Activated T-helper 9 cell treated with anti-CD3 and anti-CD28 coated beads, Interleukin-2, amount 50 U/mL, for 16 hours (primary cell): ENCODE data around the gene ANKRD11.

ENCODE experiments used
- DNase-seq: peaks from one replicate; pipeline ENCODE4 v3.0.0-alpha.2; 2020; ENCODE audit warnings: low read depth

ANKRD11 gene

DNA sequence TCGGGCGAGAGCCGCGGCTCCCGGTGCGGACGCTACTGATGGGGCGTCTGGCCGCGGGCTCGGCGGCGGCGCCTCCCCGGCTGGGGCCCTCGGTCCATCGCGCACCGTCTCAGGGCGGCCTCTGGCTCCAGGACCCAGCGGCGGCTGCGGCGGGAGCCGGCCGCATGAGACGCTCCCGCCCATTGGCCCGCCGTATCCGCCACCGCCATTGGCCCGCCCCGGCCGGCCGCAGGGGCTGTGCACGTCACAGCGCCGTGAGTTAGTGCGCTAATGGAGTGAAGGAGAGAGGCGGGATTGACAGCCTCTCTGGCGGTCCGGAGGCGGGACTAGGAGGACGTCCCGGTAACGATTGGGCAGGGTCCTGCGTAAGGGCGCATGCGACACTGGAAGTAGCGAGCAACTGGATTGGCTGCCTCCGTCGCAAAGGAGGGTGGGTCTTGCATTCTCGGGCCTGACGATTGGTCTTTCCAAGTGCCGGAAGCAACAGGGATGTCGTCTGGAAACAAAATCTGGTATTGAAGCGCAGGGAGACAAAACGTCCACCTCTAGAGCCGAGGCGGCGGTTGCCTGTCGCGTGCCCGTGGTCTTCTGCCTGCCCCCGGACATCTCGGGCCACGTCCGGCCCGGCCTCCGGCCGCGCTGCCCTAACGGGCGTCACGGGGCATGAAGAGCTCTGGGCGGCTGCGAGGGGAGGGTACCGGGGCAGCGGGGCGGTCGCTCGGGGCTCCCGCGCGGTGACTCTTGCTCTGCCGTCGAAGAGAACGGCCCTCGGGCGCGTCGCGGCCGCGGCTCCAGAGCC, at the start of gene ANKRD11:
ANKRD11 (minus strand) TSS at position 123 of the 799 bp plus-strand sequence. CDS start 173,542 bp downstream, outside the sequence.
- peak; percentile 98 for DNase-seq

DNA sequence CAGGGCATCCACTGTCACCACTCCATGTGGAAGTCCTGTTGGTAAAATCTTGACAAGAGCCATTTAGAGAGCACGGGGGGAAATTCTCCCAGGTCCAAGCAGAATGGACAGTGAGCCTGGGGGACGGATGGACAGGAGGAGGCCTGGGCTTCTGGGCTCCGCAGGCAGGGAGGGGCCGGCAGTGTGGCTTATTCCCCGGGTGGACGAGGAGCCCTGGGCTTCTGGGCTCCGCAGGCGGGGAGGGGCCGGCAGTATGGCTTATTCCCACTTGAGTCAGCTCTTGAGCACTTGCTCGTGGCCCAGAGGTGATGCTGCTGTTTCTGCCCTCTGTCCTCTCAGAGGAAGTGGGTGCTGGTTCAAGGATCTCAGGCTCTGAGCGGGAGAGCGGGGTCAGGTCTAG, 47.9 kb upstream of the ANKRD11 start:
- no peak for DNase-seq

DNA sequence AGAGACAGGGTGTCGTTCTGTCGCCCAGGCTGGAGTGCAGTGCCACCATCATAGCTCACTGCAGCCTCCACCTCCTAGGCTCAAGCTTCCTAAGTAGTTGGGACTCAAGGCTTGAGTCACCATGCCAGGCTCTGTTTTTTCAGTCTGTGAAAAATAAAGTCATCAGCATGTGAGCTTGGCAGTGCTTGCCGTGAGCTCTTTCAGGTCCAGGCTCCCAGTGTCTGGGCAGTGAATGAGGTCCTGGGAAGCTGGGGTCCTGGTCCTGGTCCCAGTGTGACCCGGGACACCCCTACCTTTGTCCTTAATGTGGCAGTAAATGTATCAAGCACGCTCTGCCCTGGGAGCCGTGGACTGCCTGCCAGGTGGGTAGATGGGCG, 47.2 kb upstream of the ANKRD11 start:
- no peak for DNase-seq

DNA sequence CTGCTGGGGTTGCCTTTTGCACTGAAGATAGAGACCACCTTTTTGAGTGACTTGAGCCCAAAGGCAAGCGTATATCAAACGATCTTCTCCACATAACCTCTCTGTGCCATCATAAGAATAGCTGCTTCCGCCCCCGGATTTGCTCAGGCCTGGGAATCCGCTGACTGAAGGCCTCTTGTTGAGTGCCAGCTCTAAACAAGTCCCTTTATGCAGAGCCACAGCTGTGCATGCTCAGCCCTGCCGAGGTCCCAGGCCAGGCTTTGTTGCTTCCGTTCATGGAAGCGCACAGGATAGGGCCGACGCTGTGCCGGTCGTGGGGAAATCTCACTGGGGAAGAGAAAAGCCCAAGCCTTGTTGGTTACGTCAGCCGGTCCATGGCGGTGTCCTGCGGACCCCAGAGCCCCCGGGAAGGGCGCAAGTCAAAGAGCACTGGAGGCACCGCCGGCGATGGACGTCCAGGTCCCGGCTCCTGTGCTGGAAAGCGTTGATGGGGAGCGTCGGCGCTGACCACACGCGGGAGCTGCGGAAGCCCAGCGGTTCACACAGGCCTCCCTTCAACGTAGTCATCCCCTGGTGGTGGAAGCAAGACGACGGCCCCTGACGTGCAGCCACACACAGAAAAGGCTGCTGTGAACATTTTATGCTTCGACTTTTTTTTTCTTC, 46.7 kb upstream of the ANKRD11 start:
- no peak for DNase-seq

DNA sequence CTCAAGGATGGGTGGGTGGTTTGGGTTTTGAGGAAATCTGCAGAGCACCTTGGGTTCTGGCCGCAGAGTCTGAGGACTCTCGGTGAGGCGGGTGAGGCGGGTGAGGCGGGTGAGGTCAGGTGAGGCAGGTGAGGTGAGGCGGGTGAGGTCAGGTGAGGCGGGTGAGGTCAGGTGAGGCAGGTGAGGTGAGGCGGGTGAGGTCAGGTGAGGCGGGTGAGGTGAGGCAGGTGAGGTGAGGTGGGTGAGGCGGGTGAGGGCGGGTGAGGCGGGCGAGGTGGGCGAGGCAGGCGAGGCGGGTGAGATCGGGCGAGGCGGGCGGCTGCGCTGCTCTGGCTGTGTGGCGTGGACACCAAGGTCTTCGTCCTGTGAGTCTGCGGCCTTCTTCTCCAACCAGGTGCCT, 46.0 kb upstream of the ANKRD11 start:
- DNase-seq = no peak

DNA sequence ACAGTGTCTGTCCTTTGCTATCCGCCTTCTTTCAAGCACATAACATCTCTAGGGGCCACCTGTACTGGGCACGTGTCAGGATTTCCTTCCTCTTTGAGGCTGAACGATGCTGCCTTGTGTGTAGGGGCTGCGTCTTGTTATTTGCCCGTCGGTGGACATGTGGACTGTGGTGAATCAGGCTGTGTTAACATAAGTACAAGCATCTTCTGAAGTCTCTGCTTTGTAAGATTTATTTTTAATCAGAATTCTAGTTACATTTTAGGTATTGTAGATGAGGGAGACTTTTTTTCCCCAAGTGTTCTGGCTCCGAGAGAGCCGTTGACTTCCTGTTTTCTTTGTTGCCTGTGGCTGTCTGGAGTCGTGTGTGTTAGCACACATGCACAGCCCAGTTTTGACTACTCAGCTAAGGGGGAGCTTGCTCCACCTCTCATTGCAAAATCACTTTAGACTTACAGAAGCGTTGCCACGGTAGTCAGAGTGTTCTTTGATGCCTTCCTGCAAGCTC, 43.9 kb upstream of the ANKRD11 start:
- DNase-seq = no peak

DNA sequence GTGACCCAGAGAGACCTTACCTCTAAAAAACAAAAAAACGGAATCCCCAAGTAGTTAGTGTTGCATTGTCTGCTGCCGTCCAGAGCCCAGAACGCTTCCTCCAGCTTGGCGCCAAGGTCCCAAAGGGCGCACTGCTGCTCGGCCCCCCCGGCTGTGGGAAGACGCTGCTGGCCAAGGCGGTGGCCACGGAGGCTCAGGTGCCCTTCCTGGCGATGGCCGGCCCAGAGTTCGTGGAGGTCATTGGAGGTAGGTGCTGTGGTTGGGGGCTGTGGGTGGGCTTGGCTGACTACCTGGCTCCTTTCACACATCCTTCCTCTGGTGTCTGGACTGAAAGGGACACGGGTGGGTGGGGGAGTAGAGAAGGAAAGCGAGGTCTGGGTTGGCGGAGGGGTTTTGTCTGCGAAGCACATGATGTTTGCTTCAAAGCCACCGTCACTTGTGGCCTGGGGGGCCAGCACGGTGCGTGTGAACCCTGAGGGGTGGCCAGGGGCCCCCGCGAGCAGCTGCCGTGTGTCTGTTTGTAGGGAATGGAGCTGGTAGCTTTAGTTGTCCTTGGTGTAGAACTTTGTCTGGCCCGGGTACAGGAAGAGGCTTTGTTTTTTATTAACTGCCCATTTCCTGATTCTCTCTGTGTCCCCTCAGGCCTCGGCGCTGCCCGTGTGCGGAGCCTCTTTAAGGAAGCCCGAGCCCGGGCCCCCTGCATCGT, 41.6 kb upstream of the ANKRD11 start:
- no peak for DNase-seq

DNA sequence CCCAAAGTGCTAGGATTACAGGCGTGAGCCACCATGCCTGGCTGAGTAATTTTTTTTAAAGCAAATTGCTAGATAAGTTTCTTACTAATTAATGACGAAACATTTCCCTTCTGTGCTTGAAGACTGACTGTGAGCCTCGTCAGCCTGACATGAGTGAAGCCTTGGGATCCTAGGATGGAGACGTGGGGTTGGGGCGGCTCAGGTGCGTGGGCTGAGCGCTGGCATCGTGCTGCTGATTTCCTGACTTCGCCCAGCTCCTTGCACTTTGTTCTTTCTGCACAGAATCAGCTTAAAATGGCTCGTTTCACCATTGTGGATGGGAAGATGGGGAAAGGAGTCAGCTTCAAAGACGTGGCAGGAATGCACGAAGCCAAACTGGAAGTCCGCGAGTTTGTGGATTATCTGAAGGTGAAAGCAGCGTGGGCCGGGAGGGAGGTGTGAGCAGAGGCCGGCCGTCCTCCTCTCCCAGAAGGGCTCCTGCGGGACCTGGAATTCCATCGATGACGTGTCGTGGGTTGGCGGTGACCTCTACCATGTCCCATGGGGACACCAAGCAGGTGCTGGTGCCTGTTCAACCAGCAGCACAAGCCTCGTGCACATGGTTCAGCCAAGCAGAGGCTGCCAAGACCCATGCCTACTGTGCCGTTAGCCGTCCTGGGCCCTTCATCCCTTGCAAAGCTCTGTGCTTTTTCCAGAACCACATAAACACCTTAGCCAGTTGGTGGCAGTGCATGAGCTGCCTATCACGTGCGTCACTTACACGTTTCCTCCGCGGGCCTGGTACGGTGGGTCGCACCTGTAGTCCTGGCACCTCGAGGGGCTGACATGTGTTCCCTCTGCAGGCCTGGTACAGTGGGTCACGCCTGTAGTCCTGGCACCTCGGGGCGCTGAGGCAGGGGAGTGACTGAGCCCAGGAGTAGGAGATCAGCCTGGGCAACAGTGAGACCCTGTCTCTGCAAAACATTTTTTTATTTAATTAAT, 40.3 kb upstream of the ANKRD11 start:
- no peak for DNase-seq

DNA sequence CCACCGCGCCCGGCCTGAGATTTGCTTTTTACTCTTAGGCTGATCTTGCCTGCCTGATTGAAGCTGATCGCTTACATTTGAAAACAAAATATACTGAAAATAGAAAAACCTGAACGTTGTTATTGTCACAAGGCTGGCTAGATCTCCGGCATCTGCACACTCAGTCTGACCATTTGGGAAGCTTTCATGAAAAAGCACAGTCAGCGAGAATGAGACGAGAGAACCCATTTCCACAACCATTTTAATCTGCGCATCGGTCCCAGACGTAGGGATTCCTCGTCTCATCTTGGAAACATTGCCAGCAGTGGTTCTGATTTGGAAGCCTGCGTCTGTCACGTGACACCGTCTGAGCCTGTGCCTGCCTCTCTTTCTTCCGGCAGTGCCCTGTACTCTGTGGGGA, 38.7 kb upstream of the ANKRD11 start:
- no peak for DNase-seq

DNA sequence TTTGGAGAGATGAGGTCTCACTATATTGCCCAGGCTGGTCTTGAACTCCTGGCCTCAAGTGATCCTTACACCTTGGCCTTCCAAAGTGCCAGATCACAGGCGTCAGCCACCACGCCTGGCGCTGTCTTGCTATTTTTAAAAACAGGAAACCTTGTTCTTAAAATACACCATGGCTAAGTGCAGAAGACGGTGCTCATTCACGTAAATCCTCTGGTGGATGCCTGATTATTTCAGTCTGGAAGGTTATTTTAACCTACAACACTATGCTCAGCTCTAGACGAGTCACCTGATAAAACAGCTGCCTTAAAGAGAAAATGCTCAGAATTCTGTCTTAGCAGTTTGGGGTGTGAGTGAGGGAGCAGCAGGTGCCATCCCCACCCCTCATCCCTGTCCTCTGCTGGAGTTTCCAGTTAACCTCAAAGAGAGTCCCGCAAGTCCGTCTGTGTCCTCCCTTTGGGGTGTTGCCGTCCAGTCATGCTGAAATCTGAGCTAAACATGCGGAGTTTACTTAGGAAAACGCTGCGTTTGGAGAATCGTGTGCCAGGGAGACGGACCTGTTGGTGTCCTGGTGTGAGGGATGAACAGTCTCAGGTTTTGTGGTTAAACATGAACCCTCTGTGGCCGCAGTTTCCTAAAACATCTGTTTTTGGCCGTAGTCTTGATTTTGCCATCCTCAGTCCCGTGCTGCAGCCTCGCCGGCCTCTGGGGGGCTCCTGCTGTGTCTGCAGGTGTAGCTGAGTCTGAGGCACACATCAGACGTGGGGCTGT, 35.0 kb upstream of the ANKRD11 start:
- DNase-seq = no peak

DNA sequence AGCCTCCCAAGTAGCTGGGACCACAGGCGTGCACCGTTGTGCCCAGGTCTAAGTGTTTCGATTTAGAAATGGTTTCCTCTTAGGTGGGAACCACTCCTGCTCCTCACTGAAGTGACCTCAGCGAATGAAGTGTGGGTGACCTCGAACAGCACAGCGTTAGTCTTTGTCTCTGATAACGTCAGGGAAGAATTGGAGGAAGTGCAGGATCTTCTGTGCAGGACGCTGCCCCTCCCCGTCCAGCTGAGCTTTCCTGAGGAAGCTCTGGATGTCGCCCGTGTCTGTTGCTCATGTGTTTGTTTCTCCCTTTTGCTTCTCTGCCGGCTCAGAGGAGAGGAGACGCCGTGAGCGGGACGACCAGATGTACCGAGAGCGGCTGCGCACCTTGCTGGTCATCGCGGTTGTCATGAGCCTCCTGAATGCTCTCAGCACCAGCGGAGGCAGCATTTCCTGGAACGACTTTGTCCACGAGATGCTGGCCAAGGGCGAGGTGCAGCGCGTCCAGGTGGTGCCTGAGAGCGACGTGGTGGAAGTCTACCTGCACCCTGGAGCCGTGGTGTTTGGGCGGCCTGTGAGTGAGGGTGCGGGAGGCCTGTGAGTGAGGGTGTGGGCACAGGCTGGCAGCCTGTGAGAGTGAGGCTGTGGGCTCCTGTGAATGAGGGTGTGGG, 33.5 kb upstream of the ANKRD11 start:
- no peak for DNase-seq

DNA sequence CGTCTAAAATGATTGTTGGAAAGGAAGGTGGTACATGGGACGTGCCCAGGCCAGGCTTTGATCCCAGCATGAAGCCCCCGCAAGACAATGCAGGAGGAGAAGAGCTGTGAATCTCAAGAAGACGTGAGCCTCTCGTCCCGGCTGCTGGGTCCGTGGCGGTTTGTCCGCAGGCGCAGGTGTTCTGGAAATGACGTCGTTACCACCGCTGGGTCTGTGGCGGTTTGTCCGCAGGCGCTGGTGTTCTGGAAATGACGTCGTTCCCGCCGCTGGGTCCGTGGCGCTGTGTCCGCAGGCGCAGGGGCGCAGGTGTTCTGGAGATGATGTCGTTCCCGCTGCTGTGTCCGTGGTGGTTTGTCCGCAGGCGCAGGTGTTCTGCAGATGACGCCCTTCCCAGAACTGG, 31.9 kb upstream of the ANKRD11 start:
- DNase-seq = no peak

DNA sequence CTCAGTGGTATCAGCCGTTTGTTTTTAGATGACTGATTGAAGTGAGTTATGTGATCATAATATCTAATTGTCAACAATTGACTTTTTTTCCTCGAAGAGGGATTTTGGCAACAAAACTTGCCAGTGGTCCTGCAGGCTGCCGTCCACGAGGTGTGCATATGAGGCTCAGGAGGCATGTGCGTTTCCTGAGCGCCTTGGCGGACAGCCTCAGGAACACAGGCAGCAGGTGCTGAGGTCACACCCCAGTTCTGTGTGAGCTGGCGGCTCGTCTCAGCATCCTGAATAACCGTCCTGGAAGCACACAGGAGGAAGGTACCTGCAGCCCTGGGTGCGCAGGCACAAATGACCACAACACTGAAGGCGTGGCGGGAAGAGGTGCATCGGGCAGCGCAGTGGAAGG, 29.5 kb upstream of the ANKRD11 start:
- no peak for DNase-seq

DNA sequence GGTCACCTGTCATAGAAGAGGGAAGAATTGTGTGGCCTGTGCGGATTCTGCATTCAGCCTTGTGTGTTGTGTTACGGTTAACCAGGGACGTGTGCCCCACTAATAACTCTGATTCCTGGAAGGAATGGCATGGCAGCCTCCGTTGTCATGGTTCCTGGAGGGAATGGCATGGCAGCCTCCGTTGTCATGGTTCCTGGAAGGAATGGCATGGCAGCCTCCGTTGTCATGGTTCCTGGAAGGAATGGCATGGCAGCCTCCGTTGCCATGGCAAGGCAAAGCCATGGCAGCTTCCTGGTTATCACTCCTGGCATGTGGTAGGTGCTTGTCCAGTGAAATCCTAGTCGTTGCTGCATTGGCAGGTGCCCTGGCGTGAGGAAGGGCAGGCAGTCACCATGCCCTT, 26.8 kb upstream of the ANKRD11 start:
- DNase-seq = no peak

DNA sequence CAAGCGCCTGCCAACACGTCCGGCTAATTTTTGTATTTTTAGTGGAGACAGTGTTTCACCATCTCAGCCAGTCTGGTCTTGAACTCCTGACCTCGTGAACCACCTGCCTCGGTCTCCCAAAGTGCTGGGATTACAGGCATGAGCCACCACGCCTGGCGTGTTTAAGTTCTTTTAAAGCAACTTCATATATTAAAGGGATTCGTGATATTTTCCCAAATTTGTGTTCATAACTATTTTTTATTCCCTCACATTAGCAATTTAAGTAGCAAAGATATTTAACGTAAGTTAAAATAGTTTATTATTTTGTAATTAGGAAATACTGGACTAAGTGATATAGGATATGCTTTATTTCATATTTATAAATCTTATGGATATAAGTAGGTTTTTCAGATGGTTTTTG, 22.1 kb upstream of the ANKRD11 start:
- no peak for DNase-seq

DNA sequence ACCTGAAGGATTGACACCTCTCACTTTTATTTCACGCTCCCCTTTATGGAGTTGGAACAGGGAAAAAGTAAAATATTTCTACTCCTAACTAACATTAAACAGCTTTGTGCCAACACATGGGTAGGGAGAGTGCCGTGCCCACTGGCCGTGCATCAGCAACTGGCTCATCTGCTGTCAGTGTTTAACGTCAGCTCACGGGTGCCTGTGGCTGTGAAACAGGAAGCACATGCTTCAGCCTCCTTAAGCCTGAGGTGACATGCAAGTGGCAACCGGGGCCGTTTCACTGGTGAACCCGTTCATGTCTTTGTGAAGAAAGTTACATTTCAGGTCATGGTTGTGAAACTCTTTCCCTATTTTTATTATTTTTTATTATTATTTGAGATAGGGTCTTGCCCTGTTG, 21.0 kb upstream of the ANKRD11 start:
- no peak for DNase-seq

DNA sequence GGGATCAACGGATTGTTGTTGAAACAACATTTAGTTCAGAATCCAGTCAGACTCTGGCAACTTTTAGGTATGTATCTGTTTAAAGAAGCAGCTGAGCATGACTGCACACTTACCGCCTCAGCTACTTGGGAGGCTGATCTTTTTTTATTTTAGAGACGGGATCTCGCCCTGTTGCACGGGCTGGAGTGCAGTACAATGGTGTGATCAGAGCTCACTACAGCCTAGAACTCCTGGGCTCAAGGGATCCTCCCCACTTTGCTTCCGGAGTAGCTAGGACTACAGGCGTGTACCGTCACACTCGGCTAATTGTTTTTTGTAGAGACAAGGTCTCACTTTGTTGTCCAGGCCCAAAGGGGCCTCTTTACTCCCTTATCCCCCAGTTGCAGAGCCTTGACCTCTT, 20.2 kb upstream of the ANKRD11 start:
- DNase-seq = no peak

DNA sequence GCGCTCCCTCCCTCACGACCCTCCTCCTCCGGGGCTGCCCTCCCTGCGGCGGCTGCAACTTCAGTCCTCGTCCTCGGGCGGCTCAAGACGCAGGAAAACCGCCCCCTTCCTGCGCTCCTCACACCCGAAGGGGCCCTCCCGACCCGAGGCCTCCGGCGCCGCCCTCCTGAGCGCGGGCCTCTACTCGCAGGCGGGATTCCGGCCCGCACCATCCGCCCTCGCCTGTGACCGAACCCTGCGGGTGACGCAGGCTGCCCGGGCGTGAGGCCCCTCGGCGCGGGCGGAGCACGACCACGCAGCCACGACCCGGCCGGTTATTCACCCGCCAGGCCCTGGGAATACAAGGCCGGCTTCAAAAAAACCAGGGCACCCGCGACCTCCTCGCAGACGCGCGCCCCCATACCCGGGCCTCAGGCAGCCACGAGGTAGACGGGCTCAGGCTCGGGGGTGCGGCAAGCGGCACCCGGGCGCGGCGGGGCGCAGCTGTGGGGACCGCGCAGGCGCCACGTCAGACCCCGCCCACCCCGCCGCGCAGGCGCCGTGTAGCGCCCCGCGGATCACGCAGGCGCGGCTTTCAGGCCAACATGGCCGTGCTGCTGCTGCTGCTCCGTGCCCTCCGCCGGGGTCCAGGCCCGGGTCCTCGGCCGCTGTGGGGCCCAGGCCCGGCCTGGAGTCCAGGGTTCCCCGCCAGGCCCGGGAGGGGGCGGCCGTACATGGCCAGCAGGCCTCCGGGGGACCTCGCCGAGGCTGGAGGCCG, 17.7 kb upstream of the ANKRD11 start, which contains the start of gene SPG7:
SPG7 (plus strand) TSS at position 570 of the 757 bp plus-strand sequence; CDS start at position 585, 15 bp downstream.
- peak; percentile 85 for DNase-seq

DNA sequence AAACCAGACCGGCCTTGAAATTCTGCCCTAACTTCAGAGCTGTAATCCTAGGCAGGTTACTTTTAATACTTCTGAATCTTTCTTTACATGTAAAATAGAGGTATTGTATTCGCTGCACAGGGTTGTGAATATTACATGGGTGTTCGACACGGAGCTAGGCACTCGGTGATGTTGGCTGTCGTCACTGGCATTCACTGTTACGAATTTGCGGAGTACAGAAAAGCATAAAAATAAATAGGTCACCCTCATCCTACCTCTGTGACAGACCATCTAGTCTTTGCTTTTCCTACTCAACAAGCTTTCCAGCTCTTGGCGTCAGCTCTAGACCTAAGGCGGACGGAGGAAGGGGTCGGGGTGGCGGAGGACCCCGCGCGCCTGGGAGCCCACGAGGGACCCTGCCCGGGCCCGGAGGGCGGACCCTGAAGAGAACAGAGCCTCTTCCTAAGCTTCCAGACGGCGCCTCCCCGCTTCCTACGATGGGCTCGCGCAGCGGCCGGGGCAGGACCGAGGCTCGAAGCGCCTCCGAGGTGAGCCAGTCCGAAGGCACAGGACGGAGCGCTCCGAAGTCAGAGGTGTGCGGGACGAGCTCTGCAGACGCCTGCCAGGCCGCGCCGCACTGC, 17.0 kb upstream of the ANKRD11 start:
- DNase-seq = no peak
